Stimulated activated naive CD4-positive, alpha-beta T cell (primary cell): ENCODE data around the gene HDHD3.

Experiments
- DNase-seq, 6 experiments: peaks; one replicate each; lab custom pipeline; 2025; lab: John Stamatoyannopoulos, UW

HDHD3 gene

GRCh38 chr9:113363336-113363735 is 13.4 kb downstream of the HDHD3 start:
- no peak for DNase-seq

GRCh38 chr9:113361304-113362018 is 15.3 kb downstream of the HDHD3 start:
- no peak for DNase-seq

GRCh38 chr9:113360242-113360842 is 16.4 kb downstream of the HDHD3 start:
- DNase-seq = no peak

- no peak for DNase-seq
These were observed 17.4 kb downstream of the HDHD3 start for GRCh38 chr9:113359385-113359784.

GRCh38 chr9:113356686-113357292 is 20.0 kb downstream of the HDHD3 start:
- no peak for DNase-seq

GRCh38 chr9:113355040-113355596 is 21.7 kb downstream of the HDHD3 start:
- no peak for DNase-seq

- no peak for DNase-seq
These were observed 24.4 kb downstream of the HDHD3 start for GRCh38 chr9:113352411-113352810.

- no peak for DNase-seq
These were observed 24.8 kb downstream of the HDHD3 start for GRCh38 chr9:113352006-113352405.

GRCh38 chr9:113350937-113351336 is 25.8 kb downstream of the HDHD3 start:
- DNase-seq = peak in 2 of 6 experiments; percentile 4 to 16

GRCh38 chr9:113350107-113350661 is 26.6 kb downstream of the HDHD3 start:
- no peak for DNase-seq

- peak in 3 of 6 experiments; percentile 10 to 43 (median 31) for DNase-seq
These were observed 27.2 kb downstream of the HDHD3 start, which contains the start of gene BSPRY for GRCh38 chr9:113349445-113350094. BSPRY (plus strand) TSS chr9:113349541; CDS start chr9:113349580, 39 bp downstream.

- DNase-seq = no peak
These were observed 27.7 kb downstream of the HDHD3 start for GRCh38 chr9:113349066-113349444.

GRCh38 chr9:113348437-113348836 is 28.3 kb downstream of the HDHD3 start:
- no peak for DNase-seq

- DNase-seq = no peak
These were observed 31.1 kb downstream of the HDHD3 start for GRCh38 chr9:113345671-113346070.

- no peak for DNase-seq
These were observed 31.6 kb downstream of the HDHD3 start for GRCh38 chr9:113345190-113345589.

GRCh38 chr9:113343732-113344231 is 33.0 kb downstream of the HDHD3 start:
- no peak for DNase-seq

- DNase-seq = peak in 2 of 6 experiments; percentile 15 to 19
These were observed 34.9 kb downstream of the HDHD3 start for GRCh38 chr9:113341712-113342410.

GRCh38 chr9:113340011-113340699 is 36.6 kb downstream of the HDHD3 start, which contains the start of gene WDR31:
WDR31 (minus strand) TSS chr9:113340275; CDS start chr9:113332022, 8,253 bp downstream.
- DNase-seq = peak; percentile 28 to 77 (median 66)

- no peak for DNase-seq
These were observed 39.1 kb downstream of the HDHD3 start for GRCh38 chr9:113337714-113338113.

- no peak for DNase-seq
These were observed 45.0 kb downstream of the HDHD3 start for GRCh38 chr9:113331780-113332179.
